CD4-positive, alpha-beta T cell (primary cell): ENCODE measurements around the gene EEFSEC. TPM values are rescaled to one million over a fixed set of nuclear protein-coding genes. Genes with fewer than 3 reads are reported as not detected.

ENCODE experiments used
- ATAC-seq: fragments of 200-7000 bp; cut with Tn5 transposase; one replicate; pipeline ENCODE4 v1.10.0; 2022; ENCODE audit warnings: mild to moderate bottlenecking; ENCODE audit not compliant: poor library complexity
- CTCF ChIA-PET: fragments of 350-600 bp; sonication (Branson Sonifier 250); formaldehyde crosslinking; loops from one replicate; lab custom pipeline; 2021; ENCODE audit warnings: antibody characterized with exemption, inconsistent platforms; lab: Charles Lee
- POLR2A ChIA-PET: fragments of 350-600 bp; sonication (Branson Sonifier 250); formaldehyde crosslinking; loops from one replicate; lab custom pipeline; 2021; ENCODE audit warnings: antibody characterized with exemption, inconsistent platforms; lab: Charles Lee
- DNase-seq, 14 experiments: peaks; one replicate each; pipeline ENCODE4 v3.0.0-alpha.2; 2013 to 2020; ENCODE audit warnings: mixed read lengths in 2 of 14
- H3K27ac ChIP-seq, 2 donors: one replicate each; pipeline versions ENCODE4 v1.5.1 to v1.7.0; 2013; ENCODE audit warnings: low read length in 2 of 2, low read depth in 1 of 2, mild to moderate bottlenecking in 1 of 2
- H3K27me3 ChIP-seq, 2 experiments: 1 replicate in 1 of 2; 2 replicates in 1 of 2; pipeline versions ENCODE4 v1.6.1 to v1.7.0; 2013; ENCODE audit warnings: low read length in 2 of 2, control low read depth in 1 of 2, mild to moderate bottlenecking in 1 of 2, moderate library complexity in 1 of 2; ENCODE audit not compliant: insufficient read depth in 2 of 2, control insufficient read depth in 1 of 2
- H3K36me3 ChIP-seq: one replicate; pipeline ENCODE4 v1.6.1; 2013; ENCODE audit warnings: low read length, control low read depth; ENCODE audit not compliant: insufficient read depth
- H3K4me1 ChIP-seq: one replicate; pipeline ENCODE4 v1.6.1; 2013; ENCODE audit warnings: low read length, control low read depth; ENCODE audit not compliant: insufficient read depth
- H3K4me3 ChIP-seq: one replicate; pipeline ENCODE4 v1.5.1; 2013; ENCODE audit warnings: mild to moderate bottlenecking, low read length, moderate library complexity
- H3K9me3 ChIP-seq, 2 experiments: 1 replicate in 1 of 2; 2 replicates in 1 of 2; pipeline versions ENCODE4 v1.6.1 to v1.7.0; 2013; ENCODE audit warnings: low read length in 2 of 2, mild to moderate bottlenecking in 2 of 2, control low read depth in 1 of 2, moderate library complexity in 1 of 2; ENCODE audit not compliant: control insufficient read depth in 1 of 2, insufficient read depth in 1 of 2
- H3K27ac Mint-ChIP-seq: one replicate; pipeline ENCODE4 v1.8.0; 2020; ENCODE audit warnings: mixed read lengths
- H3K27me3 Mint-ChIP-seq: one replicate; pipeline ENCODE4 v1.8.0; 2021; ENCODE audit warnings: mixed read lengths
- H3K36me3 Mint-ChIP-seq: one replicate; pipeline ENCODE4 v1.8.0; 2021; ENCODE audit warnings: low read depth, mixed read lengths
- H3K4me1 Mint-ChIP-seq: one replicate; pipeline ENCODE4 v1.8.0; 2021; ENCODE audit warnings: low read depth, mixed read lengths
- H3K4me3 Mint-ChIP-seq: one replicate; pipeline ENCODE4 v1.8.0; 2020; ENCODE audit warnings: mild to moderate bottlenecking, mixed read lengths
- H3K9me3 Mint-ChIP-seq: one replicate; pipeline ENCODE4 v1.8.0; 2020; ENCODE audit warnings: mixed read lengths
- intact Hi-C, 2 experiments: fragments of 100-400 bp; cut with DNase I in 1 of 2; cut with micrococcal nuclease in 1 of 2; formaldehyde crosslinking; loops; one replicate each; pipeline versions ENCODE4 v1.15.1 to v1.9.0; 2023 to 2025; cut with DNase I, micrococcal nuclease
- total RNA-seq, 174 experiments: library from RNA in 2 of 174; stranded (reverse) in 2 of 174; gene quantifications; one replicate each; pipeline ENCODE4 v1.2.3 and lab custom pipeline; 2021 to 2026
- TF ChIP-seq, protein P1 (sequence below): fragments of 200-600 bp; IDR thresholded peaks from one replicate; pipeline ENCODE4 v1.8.0; 2022; ENCODE audit warnings: antibody characterized with exemption, mild to moderate bottlenecking

EEFSEC gene
- total RNA-seq, 2 experiments from 2014 or later = 13.1 to 13.9 TPM

DNA sequence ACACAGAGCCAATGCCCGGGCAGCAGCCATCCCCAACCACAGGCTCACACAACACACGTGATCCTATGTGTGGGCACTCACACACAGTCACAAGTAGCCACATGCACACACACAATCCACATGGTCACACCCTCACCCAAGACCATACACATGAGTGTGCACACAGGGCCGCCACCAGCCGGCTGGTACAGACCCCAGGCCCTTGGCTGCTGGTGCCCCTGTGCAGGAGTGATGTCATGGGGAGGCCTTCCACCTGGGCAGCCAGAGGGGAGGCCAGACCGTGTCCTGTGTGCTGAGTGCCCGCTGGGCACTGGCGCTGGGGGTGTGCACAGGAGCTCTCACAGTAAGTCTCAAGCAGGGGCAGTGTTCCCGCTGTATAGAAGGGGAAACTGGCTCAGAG, 276.5 kb downstream of the EEFSEC start:
- peaks cover 25 to 51% of the 10 kb centered on the region in 2 experiments for H3K27me3 ChIP-seq
- peaks cover 7% of the 10 kb centered on the region for H3K4me1 Mint-ChIP-seq
- intact Hi-C loops = no loop called here
- H3K36me3 Mint-ChIP-seq = no peaks in the 10 kb centered on the region
- ATAC-seq (no peak), DNase-seq (no peak)
- peaks cover 17% of the 10 kb centered on the region for H3K4me1 ChIP-seq
- H3K9me3 Mint-ChIP-seq = no peaks in the 10 kb centered on the region
- no peaks in the 10 kb centered on the region for H3K36me3 ChIP-seq
- ChIA-PET CTCF (no interaction called here), POLR2A (no interaction called here)
- H3K9me3 ChIP-seq = peaks cover 0 to 9% of the 10 kb centered on the region in 2 experiments
- H3K27ac ChIP-seq = no peak overlapping the region
- TF ChIP-seq, protein P1, sequence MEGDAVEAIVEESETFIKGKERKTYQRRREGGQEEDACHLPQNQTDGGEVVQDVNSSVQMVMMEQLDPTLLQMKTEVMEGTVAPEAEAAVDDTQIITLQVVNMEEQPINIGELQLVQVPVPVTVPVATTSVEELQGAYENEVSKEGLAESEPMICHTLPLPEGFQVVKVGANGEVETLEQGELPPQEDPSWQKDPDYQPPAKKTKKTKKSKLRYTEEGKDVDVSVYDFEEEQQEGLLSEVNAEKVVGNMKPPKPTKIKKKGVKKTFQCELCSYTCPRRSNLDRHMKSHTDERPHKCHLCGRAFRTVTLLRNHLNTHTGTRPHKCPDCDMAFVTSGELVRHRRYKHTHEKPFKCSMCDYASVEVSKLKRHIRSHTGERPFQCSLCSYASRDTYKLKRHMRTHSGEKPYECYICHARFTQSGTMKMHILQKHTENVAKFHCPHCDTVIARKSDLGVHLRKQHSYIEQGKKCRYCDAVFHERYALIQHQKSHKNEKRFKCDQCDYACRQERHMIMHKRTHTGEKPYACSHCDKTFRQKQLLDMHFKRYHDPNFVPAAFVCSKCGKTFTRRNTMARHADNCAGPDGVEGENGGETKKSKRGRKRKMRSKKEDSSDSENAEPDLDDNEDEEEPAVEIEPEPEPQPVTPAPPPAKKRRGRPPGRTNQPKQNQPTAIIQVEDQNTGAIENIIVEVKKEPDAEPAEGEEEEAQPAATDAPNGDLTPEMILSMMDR = no peak
- peaks cover 57% of the 10 kb centered on the region for H3K27me3 Mint-ChIP-seq
- H3K4me3 Mint-ChIP-seq = no peak overlapping the region
- H3K27ac Mint-ChIP-seq = no peak overlapping the region
- no peak overlapping the region for H3K4me3 ChIP-seq

- no peaks in the 10 kb centered on the region for H3K36me3 Mint-ChIP-seq
- no peaks in the 10 kb centered on the region for H3K36me3 ChIP-seq
- ATAC-seq = no peak
- no peak overlapping the region for H3K27ac ChIP-seq
- H3K27me3 Mint-ChIP-seq = peaks cover 59% of the 10 kb centered on the region
- TF ChIP-seq, protein P1 = no peak
- H3K4me1 ChIP-seq = peaks cover 17% of the 10 kb centered on the region
- DNase-seq = no peak
- H3K9me3 Mint-ChIP-seq = no peaks in the 10 kb centered on the region
- no peak overlapping the region for H3K4me3 ChIP-seq
- peaks cover 7% of the 10 kb centered on the region for H3K4me1 Mint-ChIP-seq
- H3K27me3 ChIP-seq = peaks cover 28 to 53% of the 10 kb centered on the region in 2 experiments
- ChIA-PET CTCF (interaction anchor here (1.2 kb wide), 1 partner anchor 10 kb away, joined by 5 read pairs; no protein-coding TSS in a partner anchor), POLR2A (no interaction called here)
- peaks cover 0 to 9% of the 10 kb centered on the region in 2 experiments for H3K9me3 ChIP-seq
- no peak overlapping the region for H3K27ac Mint-ChIP-seq
- H3K4me3 Mint-ChIP-seq = no peak overlapping the region
- intact Hi-C loops = no loop called here
Observed at GRCh38 chr3:128430301-128430700, 277.0 kb downstream of the EEFSEC start.

- DNase-seq (no peak), ATAC-seq (no peak)
- no peaks in the 10 kb centered on the region for H3K36me3 ChIP-seq
- no peak overlapping the region for H3K27ac ChIP-seq
- Mint-ChIP-seq H3K36me3 (no peaks in the 10 kb centered on the region), H3K27me3 (peaks cover 60% of the 10 kb centered on the region), H3K4me1 (peaks cover 7% of the 10 kb centered on the region), H3K4me3 (no peak overlapping the region), H3K27ac (no peak overlapping the region), H3K9me3 (no peaks in the 10 kb centered on the region)
- no peak overlapping the region for H3K4me3 ChIP-seq
- intact Hi-C loops = no loop called here
- peaks cover 0 to 9% of the 10 kb centered on the region in 2 experiments for H3K9me3 ChIP-seq
- ChIA-PET CTCF (interaction anchor here (1.2 kb wide), 1 partner anchor 10 kb away, joined by 5 read pairs; no protein-coding TSS in a partner anchor), POLR2A (no interaction called here)
- peaks cover 28 to 53% of the 10 kb centered on the region in 2 experiments for H3K27me3 ChIP-seq
- TF ChIP-seq, protein P1 = no peak
- H3K4me1 ChIP-seq = peaks cover 17% of the 10 kb centered on the region
Observed at GRCh38 chr3:128430731-128431130, 277.4 kb downstream of the EEFSEC start.
